NCI-H1436 treated with DMSO at 0.1 percent for 48 hours (cell line): Measurements from ENCODE around the gene CLEC4D.
"Not testable (repeated sequence)": the region's sequence is repeated elsewhere in the genome, so short reads cannot be mapped to it uniquely, and the experiment has no call there.

ENCODE experiments used
- DNase-seq: peaks from one replicate; lab custom pipeline; 2025; lab: John Stamatoyannopoulos, UW

Gene CLEC4D

GRCh38 chr12:8537820-8538219, 24.5 kb downstream of the CLEC4D start:
- DNase-seq = not testable (repeated sequence)

DNA sequence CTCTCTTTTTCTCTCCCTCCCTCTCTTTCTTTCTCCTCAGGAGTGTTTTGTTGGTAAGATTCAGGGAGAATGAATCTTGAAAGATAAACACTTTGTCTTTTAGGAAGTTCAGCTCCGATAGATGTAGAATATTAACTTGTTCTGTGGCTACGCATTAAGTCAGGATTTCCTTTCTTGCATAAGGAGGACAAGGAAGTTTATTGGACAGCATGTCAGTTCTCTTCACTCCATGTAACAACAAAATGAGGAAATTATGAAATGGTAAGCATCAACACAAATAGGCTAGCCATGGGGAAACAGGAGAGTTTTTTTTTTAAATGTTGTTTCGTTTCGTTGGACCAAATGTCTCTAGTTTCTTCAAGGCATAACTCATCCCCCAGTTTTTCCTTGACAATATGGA, 27.5 kb downstream of the CLEC4D start, which contains the start of gene CLEC4E:
Gene CLEC4E, minus strand, starts transcription at position 75 of the 400 bp plus-strand sequence. CDS start 108 bp downstream, outside the sequence.
- DNase-seq = not testable (repeated sequence)

DNA sequence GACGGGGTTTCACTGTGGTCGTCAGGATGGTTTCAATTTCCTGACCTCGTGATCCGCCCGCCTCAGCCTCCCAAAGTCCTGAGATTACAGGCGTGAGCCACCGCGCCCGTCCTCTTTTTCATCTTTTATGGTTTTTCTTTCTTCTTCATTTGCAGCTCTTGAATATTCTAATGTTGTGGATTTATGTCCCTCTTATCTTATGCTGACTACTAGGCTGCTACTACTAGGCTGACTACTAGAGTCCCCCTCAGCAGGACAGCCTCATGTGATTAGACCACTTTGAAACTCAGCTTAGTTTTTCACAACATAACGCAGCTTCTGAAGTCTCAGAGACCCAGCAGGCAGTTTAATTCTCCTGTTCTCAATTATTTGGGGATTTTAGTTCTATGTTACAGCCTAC, 28.3 kb downstream of the CLEC4D start:
- DNase-seq = no peak

DNA sequence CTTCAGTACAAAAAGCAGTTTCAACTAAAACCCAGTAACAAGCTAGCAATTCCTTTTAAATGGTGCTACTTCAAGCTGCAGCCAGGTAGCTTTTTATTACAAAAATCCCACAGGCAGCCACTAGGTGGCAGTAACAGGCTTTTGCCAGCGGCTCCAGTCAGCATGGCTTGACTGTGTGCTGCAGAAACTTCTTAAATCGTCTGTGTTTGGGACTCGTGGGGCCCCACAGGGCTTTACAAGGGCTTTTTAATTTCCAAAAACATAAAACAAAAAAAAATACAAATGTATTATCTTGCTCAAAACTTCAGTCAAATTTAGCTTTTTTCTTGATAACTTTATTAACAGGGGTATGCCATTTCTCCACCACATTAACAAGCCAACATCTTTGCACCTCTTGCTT, 31.0 kb downstream of the CLEC4D start:
- DNase-seq = no peak

DNA sequence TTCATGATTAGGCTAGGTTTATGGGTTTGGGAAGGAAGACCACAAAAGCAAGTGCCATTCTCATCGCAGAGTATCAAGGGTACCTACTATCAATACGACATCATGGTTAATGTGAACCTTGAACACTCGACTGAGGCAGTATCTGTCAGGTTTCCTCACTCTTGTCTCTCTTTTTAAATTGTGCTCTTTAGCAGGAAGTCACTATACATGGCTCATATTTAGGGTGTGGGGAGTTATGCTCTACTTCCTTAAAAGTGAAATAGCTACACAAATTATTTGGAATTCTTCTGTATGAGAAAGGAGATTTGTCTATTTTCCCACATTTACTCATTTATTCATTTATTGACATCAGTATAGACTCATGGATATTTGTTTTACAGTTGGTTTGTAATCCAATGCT, 33.3 kb downstream of the CLEC4D start:
- no peak for DNase-seq

GRCh38 chr12:8547645-8548044, 34.3 kb downstream of the CLEC4D start:
- DNase-seq = no peak

GRCh38 chr12:8548192-8548591, 34.9 kb downstream of the CLEC4D start:
- DNase-seq = no peak

DNA sequence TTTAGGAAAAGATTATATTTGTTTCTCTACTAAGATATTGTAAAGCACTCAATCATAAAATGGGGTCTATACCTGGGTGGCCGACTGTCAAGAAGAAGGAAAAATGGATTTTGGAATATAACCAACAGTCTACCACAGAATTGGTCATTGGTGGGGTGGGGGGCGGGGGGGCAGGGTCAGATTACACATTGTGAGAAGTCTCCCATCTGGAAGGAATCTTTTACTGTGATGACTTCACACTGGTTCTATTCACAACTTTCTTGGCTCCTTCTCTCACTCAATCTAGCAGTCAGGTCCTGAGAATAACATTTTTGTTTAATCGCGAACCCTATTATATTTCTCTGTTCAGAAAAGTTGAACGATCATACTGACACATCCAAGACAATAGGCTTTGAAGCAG, 36.1 kb downstream of the CLEC4D start:
- no peak for DNase-seq

DNA sequence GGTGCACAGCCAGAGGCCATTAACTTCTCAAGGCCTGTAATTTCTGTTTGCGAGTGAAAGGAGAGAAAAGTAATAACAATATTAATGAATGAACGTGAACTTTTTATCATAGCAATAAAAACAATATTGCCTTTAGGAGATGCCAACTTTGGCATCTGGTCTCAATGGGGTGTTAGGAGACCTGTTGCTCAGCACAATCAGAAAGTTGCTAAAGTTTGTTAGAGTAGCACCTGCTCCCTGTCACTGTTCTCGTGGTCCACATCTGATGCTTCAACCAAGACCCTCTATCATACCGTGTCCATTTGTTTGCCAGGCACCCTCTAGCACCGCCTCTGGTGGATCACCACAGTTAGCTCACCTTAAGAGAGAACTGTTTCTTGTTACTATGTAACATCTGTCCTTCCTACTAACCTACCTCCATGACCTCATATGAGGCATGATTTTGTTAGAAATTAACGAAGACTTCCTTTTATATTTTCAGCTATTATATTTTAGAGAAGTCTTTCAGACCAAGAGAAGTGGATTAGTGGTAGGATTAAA, 39.9 kb downstream of the CLEC4D start:
- DNase-seq = no peak

DNA sequence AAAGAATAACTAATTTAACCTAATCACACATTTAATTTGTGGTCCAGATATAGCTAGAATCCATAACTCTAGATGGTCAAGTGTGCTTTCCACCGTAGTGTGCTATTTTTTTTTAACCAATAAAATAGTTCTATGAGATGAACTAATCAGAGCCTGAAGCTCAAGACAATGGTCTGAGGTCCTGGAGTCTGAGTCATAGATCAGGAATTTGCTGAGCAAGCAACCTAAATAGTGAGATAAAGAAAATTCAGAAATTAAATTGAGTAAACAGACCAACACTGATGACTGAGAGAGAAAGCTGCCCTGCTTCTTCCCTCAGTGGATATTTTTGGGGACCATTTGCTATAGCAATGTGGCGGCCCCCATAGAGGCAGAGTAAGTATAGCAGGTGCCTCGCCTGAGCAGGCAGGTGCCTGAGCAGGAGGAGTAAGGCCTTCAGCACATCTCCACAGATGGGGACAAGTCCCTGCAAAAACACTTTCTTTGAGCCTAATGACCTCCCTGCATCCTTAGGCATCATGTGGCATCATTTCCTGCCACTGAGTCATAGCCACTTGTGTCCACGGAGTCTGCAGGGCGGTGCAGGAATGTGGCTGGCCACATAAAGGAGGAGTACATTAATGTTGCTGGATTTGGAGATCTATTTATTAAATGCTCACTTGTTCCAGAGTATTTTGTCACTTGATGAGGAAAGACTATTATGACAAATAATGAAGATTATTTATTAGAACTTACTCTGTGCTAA, 41.3 kb downstream of the CLEC4D start:
- DNase-seq = no peak

DNA sequence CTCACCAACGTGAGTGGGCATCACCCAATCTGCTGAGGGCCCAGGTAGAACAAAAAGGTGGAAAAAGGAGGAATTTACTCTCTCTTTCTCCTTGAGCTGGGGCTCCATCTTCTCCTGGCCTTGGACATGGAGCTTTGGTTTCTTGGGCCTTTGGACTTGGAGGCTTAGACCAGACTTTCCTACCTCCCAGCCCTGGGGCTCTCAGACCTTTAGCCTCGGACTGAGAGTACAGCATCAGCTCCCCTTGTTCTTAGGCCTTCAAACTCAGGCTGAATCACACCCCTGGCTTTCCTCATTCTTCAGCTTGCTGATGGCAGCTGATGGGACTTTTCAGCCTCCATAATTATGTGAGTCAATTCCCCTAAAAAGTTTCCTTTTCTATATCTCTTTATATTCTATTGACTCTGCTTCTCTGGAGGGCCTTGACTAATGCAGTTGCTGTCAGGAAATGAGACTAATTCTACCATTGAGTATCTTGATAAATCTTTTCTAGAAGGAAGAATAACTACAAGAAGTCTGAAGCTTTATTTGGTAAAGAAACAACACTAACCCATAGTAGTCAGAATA, 43.3 kb downstream of the CLEC4D start:
- DNase-seq = no peak

- no peak for DNase-seq
Measured at GRCh38 chr12:8559676-8560075, 46.4 kb downstream of the CLEC4D start.

DNA sequence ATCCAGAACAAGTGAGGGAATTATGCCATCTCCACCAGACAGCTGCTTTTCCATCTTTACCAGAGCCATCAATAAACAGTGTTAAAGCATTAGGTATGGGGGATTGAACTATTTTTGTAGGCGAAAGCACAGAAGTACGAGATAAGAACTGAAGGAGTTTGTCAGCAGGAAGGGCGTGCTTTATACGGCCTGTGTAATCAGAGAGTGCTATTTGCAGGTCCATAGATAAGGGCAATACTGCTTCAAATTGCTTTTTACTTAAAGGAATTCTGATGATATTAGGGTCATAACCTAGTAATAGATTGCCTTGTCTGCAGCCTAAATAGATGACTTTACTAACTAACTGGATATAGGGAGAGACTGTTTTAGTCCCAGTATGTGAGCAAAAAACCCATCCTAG, 47.7 kb downstream of the CLEC4D start:
- DNase-seq = no peak

GRCh38 chr12:8562310-8562709, 49.0 kb downstream of the CLEC4D start:
- DNase-seq = no peak

- no peak for DNase-seq
Measured at GRCh38 chr12:8563356-8563755, 50.1 kb downstream of the CLEC4D start.

DNA sequence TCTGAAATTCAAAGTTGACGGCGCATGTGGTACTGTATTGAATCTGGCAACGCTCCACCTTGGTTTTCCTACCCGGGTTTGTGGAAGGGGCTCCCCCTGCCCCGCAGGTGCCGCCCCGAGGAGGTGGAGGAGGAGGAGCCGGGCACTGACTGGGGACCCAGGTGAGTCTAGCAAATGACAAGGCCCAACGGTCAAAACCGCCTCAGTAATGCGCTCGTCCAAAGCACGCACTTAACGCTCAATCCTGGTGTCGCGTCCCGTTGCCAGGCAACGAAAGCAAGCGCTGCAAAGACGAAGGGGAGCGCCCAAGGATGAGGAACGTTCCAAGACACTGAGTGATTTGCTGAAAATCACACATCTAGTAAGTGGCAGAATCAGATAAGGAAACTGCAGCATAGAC, 51.4 kb downstream of the CLEC4D start:
- no peak for DNase-seq

- not testable (repeated sequence) for DNase-seq
Measured at GRCh38 chr12:8566052-8566451, 52.7 kb downstream of the CLEC4D start.

GRCh38 chr12:8566525-8566924, 53.2 kb downstream of the CLEC4D start:
- no peak for DNase-seq
